Osteoblast (primary cell): ENCODE data around the gene CCDC91. TPM values are rescaled to one million over a fixed set of nuclear protein-coding genes. Genes with fewer than 3 reads are reported as not detected.

Experiments
- DNase-seq: peaks from one replicate; pipeline ENCODE4 v3.0.0; 2011; ENCODE audit warnings: low spot score, mixed read lengths; ENCODE audit not compliant: insufficient read length; ENCODE audit errors: missing footprints
- H2AFZ ChIP-seq: 2 replicates; pipeline ENCODE4 v1.6.0; 2011; ENCODE audit warnings: mild to moderate bottlenecking, low read length
- H3K27ac ChIP-seq: 2 replicates; pipeline ENCODE4 v1.5.1; 2011; ENCODE audit warnings: mild to moderate bottlenecking, low read depth, low read length, moderate library complexity
- H3K27me3 ChIP-seq: 2 replicates; pipeline ENCODE4 v1.6.0; 2012; ENCODE audit warnings: mild to moderate bottlenecking, control low read depth, inconsistent platforms, low read length, moderate library complexity; ENCODE audit not compliant: insufficient read depth
- H3K36me3 ChIP-seq: 2 replicates; pipeline ENCODE4 v1.5.1; 2011; ENCODE audit warnings: mild to moderate bottlenecking, low read length, control low read depth, moderate library complexity; ENCODE audit not compliant: insufficient read depth
- H3K4me1 ChIP-seq: 2 replicates; pipeline ENCODE4 v1.5.1; 2011; ENCODE audit warnings: mild to moderate bottlenecking, low read length, control low read depth, moderate library complexity; ENCODE audit not compliant: insufficient read depth
- H3K4me2 ChIP-seq: 2 replicates; pipeline ENCODE4 v1.6.0; 2011; ENCODE audit warnings: mild to moderate bottlenecking, low read length; ENCODE audit not compliant: insufficient read depth
- H3K4me3 ChIP-seq: fragments of 200-600 bp; sonication (generic); 3 replicates; pipeline ENCODE4 v1.5.1; 2012; ENCODE audit warnings: mild to moderate bottlenecking, low read length, inconsistent platforms; ENCODE audit not compliant: insufficient read depth
- H3K79me2 ChIP-seq: 2 replicates; pipeline ENCODE4 v1.6.0; 2012; ENCODE audit warnings: mild to moderate bottlenecking, low read length, control low read depth, inconsistent platforms; ENCODE audit not compliant: insufficient read depth
- H3K9me3 ChIP-seq: 2 replicates; pipeline ENCODE4 v1.5.1; 2011; ENCODE audit warnings: low read depth, low read length, control low read depth
- H4K20me1 ChIP-seq: 2 replicates; pipeline ENCODE4 v1.6.0; 2012; ENCODE audit warnings: mild to moderate bottlenecking, low read length, control low read depth; ENCODE audit not compliant: insufficient read depth
- CTCF ChIP-seq: IDR thresholded peaks from 2 replicates; pipeline ENCODE4 v1.5.1; 2011; ENCODE audit warnings: mild to moderate bottlenecking, low read depth, low read length, moderate library complexity; ENCODE audit errors: extremely low read depth
- total RNA-seq: library from RNA; depleted of rRNA; stranded (reverse); fragments of >200 nt; gene quantifications from 2 replicates; pipeline ENCODE4 v1.2.3, GENCODE V29; 2012

The CCDC91 gene
- total RNA-seq, 1 donor = 36.2 TPM

GRCh38 chr12:28537474-28537873 lies 347.2 kb downstream of the CCDC91 start:
- H2AFZ ChIP-seq = peak overlapping the region; percentile 4
- no peak overlapping the region for H3K4me3 ChIP-seq
- H3K36me3 ChIP-seq = no peaks in the 10 kb centered on the region
- no peaks in the 10 kb centered on the region for H3K27me3 ChIP-seq
- TF ChIP-seq CTCF = no peak
- H4K20me1 ChIP-seq = no peaks in the 10 kb centered on the region
- no peaks in the 10 kb centered on the region for H3K9me3 ChIP-seq
- no peaks in the 10 kb centered on the region for H3K79me2 ChIP-seq
- no peak overlapping the region for H3K27ac ChIP-seq
- no peak for DNase-seq
- H3K4me2 ChIP-seq = no peak overlapping the region
- peaks cover 36% of the 10 kb centered on the region for H3K4me1 ChIP-seq

GRCh38 chr12:28539691-28540323 lies 349.6 kb downstream of the CCDC91 start:
- Histone ChIP-seq H2AFZ (no peak overlapping the region), H3K27ac (no peak overlapping the region), H3K79me2 (no peaks in the 10 kb centered on the region), H3K27me3 (no peaks in the 10 kb centered on the region), H3K36me3 (no peaks in the 10 kb centered on the region), H3K4me3 (no peak overlapping the region), H4K20me1 (no peaks in the 10 kb centered on the region), H3K4me2 (peak overlapping the region; percentile 33), H3K9me3 (no peaks in the 10 kb centered on the region), H3K4me1 (peaks cover 33% of the 10 kb centered on the region)
- DNase-seq = no peak
- no peak for TF ChIP-seq CTCF

GRCh38 chr12:28540324-28540714 lies 350.1 kb downstream of the CCDC91 start:
- no peaks in the 10 kb centered on the region for H3K36me3 ChIP-seq
- no peaks in the 10 kb centered on the region for H3K9me3 ChIP-seq
- H3K27me3 ChIP-seq = no peaks in the 10 kb centered on the region
- no peak overlapping the region for H3K27ac ChIP-seq
- H3K79me2 ChIP-seq = no peaks in the 10 kb centered on the region
- no peak overlapping the region for H3K4me2 ChIP-seq
- no peak overlapping the region for H2AFZ ChIP-seq
- H3K4me1 ChIP-seq = peaks cover 28% of the 10 kb centered on the region
- H4K20me1 ChIP-seq = no peaks in the 10 kb centered on the region
- TF ChIP-seq CTCF = no peak
- H3K4me3 ChIP-seq = no peak overlapping the region
- DNase-seq = no peak

- Histone ChIP-seq H3K4me2 (peak overlapping the region; percentile 70), H3K79me2 (no peaks in the 10 kb centered on the region), H3K4me3 (peak overlapping the region; percentile 49), H4K20me1 (no peaks in the 10 kb centered on the region), H3K36me3 (no peaks in the 10 kb centered on the region), H3K27me3 (no peaks in the 10 kb centered on the region), H2AFZ (peak overlapping the region; percentile 69), H3K9me3 (no peaks in the 10 kb centered on the region), H3K4me1 (peaks cover 8% of the 10 kb centered on the region), H3K27ac (no peak overlapping the region)
- DNase-seq = no peak
- no peak for TF ChIP-seq CTCF
Measured at GRCh38 chr12:28543021-28543890, 353.0 kb downstream of the CCDC91 start.
